Erythroblast (primary cell): ENCODE measurements around the gene TAF7.

Experiments
- GATA1 ChIP-seq: IDR thresholded peaks from 2 replicates; pipeline ENCODE4 v1.6.1; 2011; ENCODE audit warnings: low read depth, mild to moderate bottlenecking, control low read depth, low read length, moderate library complexity
- POLR2A ChIP-seq: IDR thresholded peaks from 2 replicates; pipeline ENCODE4 v1.6.1; 2011; ENCODE audit warnings: mild to moderate bottlenecking, low read length

DNA sequence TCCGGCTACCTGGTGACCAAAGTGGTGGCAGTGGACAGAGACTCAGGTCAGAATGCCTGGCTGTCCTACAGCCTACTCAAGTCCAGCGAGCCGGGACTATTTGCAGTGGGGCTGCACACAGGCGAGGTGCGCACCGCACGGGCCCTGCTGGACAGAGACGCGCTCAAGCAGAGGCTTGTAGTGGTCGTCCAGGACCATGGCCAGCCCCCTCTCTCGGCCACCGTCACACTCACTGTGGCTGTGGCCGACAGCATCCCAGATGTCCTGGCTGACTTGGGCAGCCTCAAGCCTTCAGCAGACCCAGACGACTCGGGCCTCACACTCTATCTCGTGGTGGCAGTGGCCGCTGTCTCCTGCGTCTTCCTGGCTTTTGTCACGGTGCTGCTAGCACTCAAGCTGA lies 36.4 kb upstream of the TAF7 start:
- TF ChIP-seq POLR2A (no peak), GATA1 (no peak)
